ENCODE measurements around the gene DSCAML1.
"Not testable (repeated sequence)": the region's sequence is repeated elsewhere in the genome, so short reads cannot be mapped to it uniquely, and the experiment has no call there.

Gene DSCAML1

DNA sequence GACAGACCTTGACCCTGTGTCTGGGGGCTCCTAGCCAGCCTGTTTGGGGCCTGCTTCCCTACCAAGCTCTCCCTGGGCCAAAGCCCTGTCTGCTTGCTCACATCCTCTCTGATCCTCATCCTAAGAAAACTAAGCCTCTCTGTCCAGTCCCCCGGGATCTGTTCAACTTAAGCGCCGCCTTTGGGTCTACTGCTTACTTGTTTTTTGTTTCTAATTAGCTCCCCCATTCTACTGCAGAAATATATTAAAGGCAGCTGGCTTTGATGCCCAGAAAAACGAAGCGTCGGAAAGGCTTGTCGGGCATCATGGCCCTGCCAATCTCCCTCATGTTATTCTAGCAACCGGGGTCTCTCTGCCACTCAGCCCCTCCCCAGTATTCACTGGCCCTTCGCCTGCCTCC is 3.4 kb downstream of the DSCAML1 start:
- DNase-seq, result no peak

- DNase-seq, result no peak
Observed at GRCh38 chr11:117792992-117793391, 4.0 kb downstream of the DSCAML1 start.

DNA sequence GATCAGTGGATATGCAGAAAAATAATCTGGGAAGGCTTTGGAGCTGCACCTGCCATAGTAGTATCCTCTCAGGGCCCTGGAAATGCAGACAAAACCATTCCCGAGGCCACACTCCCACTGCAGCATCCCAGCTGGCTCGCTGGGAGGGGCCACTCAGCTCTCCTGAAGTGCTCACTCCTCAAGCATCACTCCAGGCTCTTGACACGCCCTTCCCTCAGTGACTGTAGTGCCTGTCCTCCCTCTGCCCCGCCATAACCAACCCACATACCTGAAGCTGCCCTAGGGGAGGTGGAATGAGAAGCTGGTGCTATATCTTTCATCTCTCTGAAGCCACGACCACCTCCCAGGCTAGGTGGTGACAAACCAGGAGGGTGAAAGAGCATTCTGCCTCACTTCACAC is 4.8 kb downstream of the DSCAML1 start:
- DNase-seq, result no peak

DNA sequence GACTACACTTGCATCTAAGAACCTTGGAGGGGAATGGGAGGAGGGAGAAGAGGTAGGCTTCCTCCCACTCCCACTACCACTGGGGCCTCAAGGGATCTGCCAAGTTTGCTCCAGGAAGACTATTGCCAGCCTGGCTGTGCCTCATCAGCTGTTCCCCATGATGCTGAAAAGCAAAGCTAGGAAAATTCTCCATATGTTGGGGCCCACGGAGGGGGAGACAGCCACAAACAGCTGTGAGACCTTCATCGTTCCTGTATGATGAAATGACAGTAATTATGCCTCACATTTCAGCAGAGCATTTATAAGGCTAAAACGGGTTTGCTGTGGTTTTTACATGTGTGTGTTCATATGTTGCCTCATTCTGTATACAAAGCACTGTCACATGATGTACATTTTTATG is 6.7 kb downstream of the DSCAML1 start:
- no peak for DNase-seq

- no peak for DNase-seq
Observed at GRCh38 chr11:117789241-117789640, 7.8 kb downstream of the DSCAML1 start.

GRCh38 chr11:117786135-117786870 is 10.7 kb downstream of the DSCAML1 start:
- DNase-seq, result no peak

- no peak for DNase-seq
Observed at GRCh38 chr11:117782101-117782500, 14.9 kb downstream of the DSCAML1 start.

GRCh38 chr11:117781627-117782026 is 15.4 kb downstream of the DSCAML1 start:
- DNase-seq, result no peak

DNA sequence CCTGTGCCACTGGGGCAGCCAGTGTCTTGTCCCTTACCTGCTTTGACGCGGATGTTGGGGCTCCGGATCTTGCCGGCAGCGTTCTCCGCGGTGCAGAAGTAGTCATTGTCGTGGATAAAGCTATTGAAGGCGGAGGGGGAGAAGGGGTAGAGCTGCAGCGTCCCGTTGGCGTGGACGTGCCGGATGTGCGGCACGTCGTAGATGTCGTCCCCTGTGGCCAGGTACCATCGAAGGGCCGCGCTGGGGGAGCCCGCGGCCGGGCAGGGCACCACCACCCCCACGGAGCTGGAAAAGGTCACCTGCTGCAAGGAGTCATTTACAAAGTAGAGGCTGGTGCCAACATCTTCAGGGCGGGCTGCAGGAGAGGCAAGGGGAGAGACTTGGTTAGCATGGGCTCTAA is 16.6 kb downstream of the DSCAML1 start:
- no peak for DNase-seq

- DNase-seq, result no peak
Observed at GRCh38 chr11:117774553-117774952, 22.5 kb downstream of the DSCAML1 start.

- DNase-seq, result no peak
Observed at GRCh38 chr11:117772360-117772759, 24.7 kb downstream of the DSCAML1 start.

- no peak for DNase-seq
Observed at GRCh38 chr11:117771841-117772240, 25.2 kb downstream of the DSCAML1 start.

DNA sequence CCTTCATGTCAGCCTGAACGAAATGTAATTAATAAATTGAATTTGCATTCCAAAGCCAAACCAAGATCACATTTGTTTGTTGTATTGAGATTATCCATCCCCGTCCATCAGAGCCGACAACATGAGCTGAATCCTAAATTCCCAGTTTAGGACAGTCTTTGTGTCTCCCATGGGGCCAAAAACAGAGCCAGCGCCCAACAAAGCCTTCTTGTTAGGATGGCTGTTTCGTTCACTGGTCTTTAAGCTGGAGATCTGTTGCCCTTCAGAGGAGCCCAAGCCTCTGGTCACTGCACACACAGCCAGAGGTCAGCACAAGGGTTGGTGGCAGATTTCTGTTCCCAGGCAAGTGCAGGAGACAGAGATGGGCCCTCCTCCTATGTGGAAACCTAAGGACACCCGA is 25.8 kb downstream of the DSCAML1 start:
- no peak for DNase-seq

DNA sequence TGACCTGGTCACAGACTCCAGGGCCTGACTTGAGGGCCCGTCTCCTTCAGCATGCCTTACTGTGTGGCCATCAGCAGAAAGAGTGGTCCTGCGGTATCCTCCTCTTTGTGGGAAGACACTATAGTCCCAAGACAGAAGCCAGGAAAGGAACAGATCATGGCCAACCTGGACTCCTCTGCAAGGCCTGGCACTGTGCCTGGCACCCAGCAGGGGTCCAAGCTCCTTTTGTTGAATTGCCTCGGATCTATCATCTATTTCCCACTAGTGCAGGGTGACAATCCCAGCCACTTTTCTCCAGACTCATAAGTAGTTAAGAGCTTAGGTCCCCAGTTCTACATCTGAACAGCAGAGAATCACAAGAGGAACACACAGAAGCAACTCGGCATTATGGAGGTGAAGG is 27.0 kb downstream of the DSCAML1 start:
- no peak for DNase-seq

DNA sequence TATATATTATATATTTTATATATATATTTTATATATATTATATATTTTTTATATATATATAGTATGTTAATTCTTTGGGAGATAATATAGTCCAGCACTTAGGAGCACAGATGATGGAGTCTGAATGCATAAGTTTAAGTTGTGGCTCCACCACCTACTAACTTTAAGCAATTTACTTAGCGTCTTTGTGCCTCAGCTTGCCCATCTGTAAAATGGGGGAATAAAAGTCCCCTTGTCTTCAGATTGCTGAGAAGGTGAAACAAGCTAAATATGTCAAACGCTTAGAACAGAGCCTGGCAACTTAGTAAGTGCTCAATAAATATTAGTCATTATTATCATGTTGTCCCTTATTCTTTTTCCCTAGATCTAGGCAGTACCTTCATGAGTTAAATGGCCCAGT is 27.5 kb downstream of the DSCAML1 start:
- no peak for DNase-seq

DNA sequence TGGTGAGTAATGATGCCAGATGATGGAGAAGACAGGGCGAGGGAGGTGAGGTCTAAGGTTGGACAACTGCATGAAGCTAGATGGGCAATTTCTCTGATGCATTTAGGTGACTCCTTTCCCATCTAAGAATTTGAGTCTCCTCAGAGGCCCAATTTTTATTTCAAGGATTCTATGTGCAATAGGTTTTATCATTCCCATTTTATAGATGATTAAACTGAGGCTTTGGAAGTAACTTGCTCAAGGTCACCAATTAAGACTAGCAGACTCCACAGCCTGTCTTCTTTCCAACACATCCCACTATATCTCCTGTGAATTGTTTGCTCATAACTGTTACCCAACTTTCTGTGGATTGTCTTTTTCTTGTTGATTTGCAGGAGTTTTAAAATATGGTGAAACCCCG is 28.5 kb downstream of the DSCAML1 start:
- DNase-seq, result no peak

- DNase-seq, result no peak
Observed at GRCh38 chr11:117767071-117767470, 29.9 kb downstream of the DSCAML1 start.

DNA sequence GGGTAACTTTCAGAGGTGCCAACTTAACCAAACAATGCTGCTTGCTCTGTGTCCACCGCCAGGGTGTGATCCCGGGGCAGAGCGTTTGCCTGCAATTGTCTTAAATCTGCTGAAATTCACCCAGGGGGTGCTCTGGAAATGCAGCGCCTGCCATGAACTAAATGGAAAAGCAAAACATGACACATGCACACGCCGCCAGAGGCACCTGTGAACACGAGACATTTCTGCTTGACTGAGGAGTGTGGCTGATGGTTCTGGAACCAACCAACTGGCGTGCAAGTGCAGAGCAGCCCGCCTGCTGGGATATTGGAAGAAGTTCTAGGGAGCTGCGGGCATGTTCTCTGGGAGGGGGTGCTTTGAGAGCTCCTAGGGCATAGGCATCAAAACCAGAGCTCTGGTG is 30.4 kb downstream of the DSCAML1 start:
- no peak for DNase-seq

- DNase-seq, result no peak
Observed at GRCh38 chr11:117766026-117766425, 31.0 kb downstream of the DSCAML1 start.

DNA sequence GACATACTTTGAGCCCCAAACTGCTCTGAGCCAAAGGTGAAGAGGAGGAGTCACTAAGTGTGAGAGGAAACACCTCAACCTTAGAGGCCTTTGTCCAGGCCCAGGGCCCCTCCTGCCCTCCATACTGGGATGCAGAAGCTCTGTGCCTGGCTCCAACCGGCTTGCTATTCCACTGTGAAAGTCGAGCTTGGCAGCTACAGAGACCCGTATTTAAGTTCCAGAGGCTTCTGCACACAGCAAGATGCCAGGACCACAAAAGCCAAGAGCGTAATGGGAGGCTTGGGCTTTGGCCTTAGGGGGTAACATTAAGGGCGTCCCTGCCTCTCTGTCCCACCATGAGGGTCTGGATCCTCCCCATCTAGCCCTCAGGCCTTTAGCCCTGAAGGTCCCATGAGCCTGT is 31.9 kb downstream of the DSCAML1 start:
- DNase-seq, result no peak

- DNase-seq, result not testable (repeated sequence)
Observed at GRCh38 chr11:117763465-117763864, 33.6 kb downstream of the DSCAML1 start.

DNA sequence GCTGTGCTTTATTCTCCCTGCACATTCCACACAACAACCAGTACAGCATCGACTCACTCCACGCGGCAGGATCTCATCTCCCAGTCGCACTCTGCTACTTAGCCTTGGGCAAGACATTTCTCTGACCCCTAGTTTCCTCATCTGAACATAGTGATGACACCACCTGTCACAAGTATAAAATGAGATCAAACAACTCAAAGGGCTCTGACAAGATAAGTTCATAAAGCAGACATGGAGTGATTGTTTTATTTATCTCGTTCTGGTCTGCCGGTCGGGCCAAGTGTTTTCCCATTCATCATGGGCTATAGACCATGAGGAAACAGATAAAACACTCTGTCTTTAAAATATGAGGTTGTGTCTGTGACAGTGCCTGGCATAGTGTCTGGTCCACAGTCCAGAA is 35.0 kb downstream of the DSCAML1 start:
- no peak for DNase-seq

GRCh38 chr11:117759305-117759704 is 37.7 kb downstream of the DSCAML1 start:
- no peak for DNase-seq

GRCh38 chr11:117754030-117754429 is 43.0 kb downstream of the DSCAML1 start:
- no peak for DNase-seq

GRCh38 chr11:117752721-117753237 is 44.2 kb downstream of the DSCAML1 start:
- DNase-seq, result no peak

Data from islet precursor cell (in vitro differentiated cells).